ENCODE data around the gene NTF4.

Gene NTF4

DNA sequence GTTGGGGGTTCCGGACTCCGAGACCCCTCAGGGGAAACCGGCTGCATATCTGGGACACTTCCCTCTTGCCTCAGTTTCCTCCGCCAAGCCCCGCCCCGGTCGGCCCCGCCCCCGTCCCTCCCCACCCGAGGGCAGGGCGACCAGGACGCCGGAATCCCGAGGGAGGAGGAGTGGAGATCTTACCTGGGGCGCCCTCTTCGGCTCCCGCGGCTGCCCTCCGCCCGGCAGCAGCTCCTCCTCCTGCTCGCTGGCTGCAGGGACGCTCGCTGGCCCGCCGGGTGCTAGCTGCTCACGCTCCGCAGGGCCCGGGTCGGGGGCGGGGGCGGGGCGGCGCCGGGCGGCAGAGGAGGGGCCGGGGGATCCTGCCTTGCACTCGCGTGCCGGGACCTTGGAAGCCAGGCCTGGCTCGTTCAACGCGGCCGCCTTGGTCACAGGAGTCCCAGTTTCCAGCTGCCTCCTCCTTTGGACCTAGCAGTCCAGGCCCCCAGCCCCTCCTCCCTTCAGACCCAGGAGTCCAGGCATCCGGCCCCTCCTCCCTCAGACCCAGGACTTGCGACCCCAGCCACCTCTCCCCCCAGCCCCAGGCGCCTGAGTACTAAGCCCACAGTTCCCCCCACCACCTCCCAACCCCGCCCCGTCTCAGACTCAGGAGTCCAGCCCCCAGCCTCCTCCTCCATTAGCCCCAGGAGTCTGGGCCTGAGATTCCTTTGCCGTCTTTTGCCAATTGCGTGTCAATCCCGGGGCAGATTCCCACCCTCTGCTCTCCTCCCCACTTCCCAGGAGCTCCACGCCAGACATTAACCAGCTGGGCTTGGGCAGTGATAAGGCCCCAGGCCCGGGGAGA, at the start of gene NTF4:
Gene NTF4, minus strand, starts transcription at position 51 of the 844 bp plus-strand sequence. CDS start 2,821 bp downstream, outside the sequence.
- no peak for TF ChIP-seq TOX (CRISPR knock-in tag; IDR thresholded peaks at IDR 0.05; ENCODE audit: borderline replicate concordance)
- TF ChIP-seq ZNF70 (CRISPR knock-in tag; IDR thresholded peaks at IDR 0.05): no peak
- ATAC-seq: peak; percentile 70

GRCh38 chr19:49113762-49114629, 49.4 kb upstream of the NTF4 start, which contains the start of gene LIN7B:
TSS of gene LIN7B (plus strand) at chr19:49114370. CDS start at chr19:49114405, 35 bp downstream.
- peak; percentile 60 for ATAC-seq
- TF ChIP-seq RARB (CRISPR knock-in tag; IDR thresholded peaks at IDR 0.05): no peak
- TF ChIP-seq BACH2 (CRISPR knock-in tag; IDR thresholded peaks at IDR 0.05; ENCODE audit: borderline replicate concordance): no peak
- TF ChIP-seq ARNTL (CRISPR knock-in tag; IDR thresholded peaks at IDR 0.05; ENCODE audit: borderline replicate concordance, low read depth): no peak
- TF ChIP-seq ZC3H10 (CRISPR knock-in tag; IDR thresholded peaks at IDR 0.05): no peak
- TF ChIP-seq, protein P1, sequence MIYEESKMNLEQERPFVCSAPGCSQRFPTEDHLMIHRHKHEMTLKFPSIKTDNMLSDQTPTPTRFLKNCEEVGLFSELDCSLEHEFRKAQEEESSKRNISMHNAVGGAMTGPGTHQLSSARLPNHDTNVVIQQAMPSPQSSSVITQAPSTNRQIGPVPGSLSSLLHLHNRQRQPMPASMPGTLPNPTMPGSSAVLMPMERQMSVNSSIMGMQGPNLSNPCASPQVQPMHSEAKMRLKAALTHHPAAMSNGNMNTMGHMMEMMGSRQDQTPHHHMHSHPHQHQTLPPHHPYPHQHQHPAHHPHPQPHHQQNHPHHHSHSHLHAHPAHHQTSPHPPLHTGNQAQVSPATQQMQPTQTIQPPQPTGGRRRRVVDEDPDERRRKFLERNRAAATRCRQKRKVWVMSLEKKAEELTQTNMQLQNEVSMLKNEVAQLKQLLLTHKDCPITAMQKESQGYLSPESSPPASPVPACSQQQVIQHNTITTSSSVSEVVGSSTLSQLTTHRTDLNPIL (CRISPR knock-in tag; IDR thresholded peaks at IDR 0.05; ENCODE audit: low read depth): no peak
- TF ChIP-seq PPARA (CRISPR knock-in tag; IDR thresholded peaks at IDR 0.05; ENCODE audit: borderline replicate concordance): no peak
- TF ChIP-seq GLIS3 (CRISPR knock-in tag; IDR thresholded peaks at IDR 0.05): no peak
- TF ChIP-seq ISL1 (CRISPR knock-in tag; IDR thresholded peaks at IDR 0.05): no peak
- no peak for TF ChIP-seq TSHZ2 (CRISPR knock-in tag; IDR thresholded peaks at IDR 0.05)
- no peak for TF ChIP-seq PATZ1 (CRISPR knock-in tag; IDR thresholded peaks at IDR 0.05; ENCODE audit: borderline replicate concordance)
- TF ChIP-seq ZFP3 (CRISPR knock-in tag; IDR thresholded peaks at IDR 0.05): no peak
- TF ChIP-seq ZNF70 (CRISPR knock-in tag; IDR thresholded peaks at IDR 0.05): no peak
- TF ChIP-seq ZFP30 (CRISPR knock-in tag; IDR thresholded peaks at IDR 0.05): no peak
- no peak for TF ChIP-seq TCF4 (CRISPR knock-in tag; IDR thresholded peaks at IDR 0.05; ENCODE audit: borderline replicate concordance)
- TF ChIP-seq SNAI2 (CRISPR knock-in tag; IDR thresholded peaks at IDR 0.05): no peak

DNA sequence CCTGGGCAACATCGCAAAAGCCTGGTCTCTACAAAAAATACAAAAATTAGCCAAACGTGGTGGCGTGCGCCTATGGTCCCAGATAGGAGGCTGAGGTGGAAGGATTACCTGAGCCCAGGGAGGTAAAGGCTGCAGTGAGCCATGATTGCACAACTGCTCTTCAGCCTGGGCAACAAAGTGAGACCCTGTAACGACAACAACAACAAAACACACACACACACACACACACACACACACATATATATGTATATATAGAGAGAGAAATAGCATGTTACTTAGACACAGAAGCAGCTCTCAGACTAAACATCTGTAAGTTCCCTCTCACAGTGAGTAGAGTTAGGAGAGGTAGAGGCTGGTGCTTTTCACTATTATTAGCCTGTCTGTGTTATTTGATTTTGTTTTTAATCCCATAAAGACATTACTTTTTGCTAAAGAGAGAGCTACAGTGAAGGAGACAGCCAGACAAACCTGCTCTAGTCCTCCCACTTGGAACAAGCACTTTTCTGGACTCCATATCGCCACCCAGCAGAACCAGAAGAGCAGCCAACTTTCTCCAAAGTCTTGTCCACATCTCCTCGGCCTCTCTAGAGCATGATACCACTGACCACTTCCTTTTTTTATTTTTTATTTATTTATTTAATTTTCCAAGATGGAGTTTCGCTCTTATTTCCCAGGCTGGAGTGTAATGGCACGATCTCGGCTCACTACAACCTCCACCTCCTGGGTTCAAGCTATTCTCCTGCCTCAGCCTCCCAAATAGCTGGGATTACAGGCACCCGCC, 46.8 kb upstream of the NTF4 start:
- no peak for ATAC-seq
- TF ChIP-seq POU6F1 (CRISPR knock-in tag; IDR thresholded peaks at IDR 0.05; ENCODE audit: borderline replicate concordance, low read depth) (no peak), BACH2 (CRISPR knock-in tag; IDR thresholded peaks at IDR 0.05; ENCODE audit: borderline replicate concordance) (no peak), CSRNP3 (CRISPR knock-in tag; IDR thresholded peaks at IDR 0.05) (no peak), ARNTL (CRISPR knock-in tag; IDR thresholded peaks at IDR 0.05; ENCODE audit: borderline replicate concordance, low read depth) (no peak), ZFP3 (CRISPR knock-in tag; IDR thresholded peaks at IDR 0.05) (no peak), ESRRG (CRISPR knock-in tag; IDR thresholded peaks at IDR 0.05) (no peak), TOX (CRISPR knock-in tag; IDR thresholded peaks at IDR 0.05; ENCODE audit: borderline replicate concordance) (no peak), TSHZ2 (CRISPR knock-in tag; IDR thresholded peaks at IDR 0.05) (no peak), GLIS3 (CRISPR knock-in tag; IDR thresholded peaks at IDR 0.05) (no peak), OSR1 (CRISPR knock-in tag; IDR thresholded peaks at IDR 0.05) (no peak), CSDC2 (CRISPR knock-in tag; IDR thresholded peaks at IDR 0.05) (no peak), ZC3H10 (CRISPR knock-in tag; IDR thresholded peaks at IDR 0.05) (no peak), ISL1 (CRISPR knock-in tag; IDR thresholded peaks at IDR 0.05) (no peak), ZNF70 (CRISPR knock-in tag; IDR thresholded peaks at IDR 0.05) (no peak)

Measured in SK-N-SH treated with all-trans-retinoic acid at 6 μM for 48 hours (cell line).